H1 (cell line): ENCODE measurements around the gene PARP16.

ENCODE experiments used
- EGR1 ChIP-seq: IDR thresholded peaks from 2 replicates; pipeline ENCODE4 v1.6.1; 2011; ENCODE audit warnings: low read depth, low read length, borderline replicate concordance
- EP300 ChIP-seq, 2 experiments: IDR thresholded peaks; 1 replicate in 1 of 2; 2 replicates in 1 of 2; pipeline ENCODE4 v1.6.1; 2011 to 2012; ENCODE audit warnings: low read depth in 2 of 2, low read length in 2 of 2, mild to moderate bottlenecking in 2 of 2, borderline replicate concordance in 1 of 2, inconsistent platforms in 1 of 2, moderate library complexity in 1 of 2
- EZH2 ChIP-seq: fragments of 200-600 bp; sonication (generic); IDR thresholded peaks from 2 replicates; pipeline ENCODE4 v1.7.1; 2012; ENCODE audit warnings: low read depth, mild to moderate bottlenecking, moderate library complexity, low read length, inconsistent platforms; ENCODE audit not compliant: severe bottlenecking
- GTF2F1 ChIP-seq: IDR thresholded peaks from 2 replicates; pipeline ENCODE4 v1.6.1; 2012; ENCODE audit warnings: low read depth, low read length, improper control_type of control experiment, borderline replicate concordance
- JUN ChIP-seq: IDR thresholded peaks from 2 replicates; pipeline ENCODE4 v1.6.1; 2011; ENCODE audit warnings: low read depth, mild to moderate bottlenecking, improper control_type of control experiment, low read length
- JUND ChIP-seq: IDR thresholded peaks from 2 replicates; pipeline ENCODE4 v1.6.1; 2011; ENCODE audit warnings: mild to moderate bottlenecking, improper control_type of control experiment, low read length
- POLR2AphosphoS5 ChIP-seq: IDR thresholded peaks from 2 replicates; pipeline ENCODE4 v1.6.1; 2011; ENCODE audit warnings: low read depth, low read length
- SP2 ChIP-seq: IDR thresholded peaks from 2 replicates; pipeline ENCODE4 v1.6.1; 2012; ENCODE audit warnings: mild to moderate bottlenecking, low read length, inconsistent platforms
- YY1 ChIP-seq: IDR thresholded peaks from 2 replicates; pipeline ENCODE4 v1.6.1; 2011; ENCODE audit warnings: low read depth, mild to moderate bottlenecking, low read length
- TF ChIP-seq, protein P1 (sequence below): IDR thresholded peaks from 2 replicates; pipeline ENCODE4 v1.6.1; 2012; ENCODE audit warnings: low read length, inconsistent platforms
- TF ChIP-seq, protein P2 (sequence below), 3 experiments: IDR thresholded peaks; 1 replicate in 2 of 3; 2 replicates in 1 of 3; pipeline versions ENCODE4 v1.5.1 to v1.6.1; 2011; ENCODE audit warnings: low read length in 3 of 3, mild to moderate bottlenecking in 3 of 3, inconsistent platforms in 2 of 3, low read depth in 1 of 3, moderate library complexity in 1 of 3; ENCODE audit not compliant: insufficient read depth in 1 of 3; ENCODE audit errors: control extremely low read depth in 1 of 3
- TF ChIP-seq, protein P3 (sequence below): IDR thresholded peaks from 2 replicates; pipeline ENCODE4 v1.6.1; 2012; ENCODE audit warnings: inconsistent platforms
- TF ChIP-seq, protein P4 (sequence below): IDR thresholded peaks from 2 replicates; pipeline ENCODE4 v1.6.1; 2011; ENCODE audit warnings: low read length, improper control_type of control experiment

DNA sequence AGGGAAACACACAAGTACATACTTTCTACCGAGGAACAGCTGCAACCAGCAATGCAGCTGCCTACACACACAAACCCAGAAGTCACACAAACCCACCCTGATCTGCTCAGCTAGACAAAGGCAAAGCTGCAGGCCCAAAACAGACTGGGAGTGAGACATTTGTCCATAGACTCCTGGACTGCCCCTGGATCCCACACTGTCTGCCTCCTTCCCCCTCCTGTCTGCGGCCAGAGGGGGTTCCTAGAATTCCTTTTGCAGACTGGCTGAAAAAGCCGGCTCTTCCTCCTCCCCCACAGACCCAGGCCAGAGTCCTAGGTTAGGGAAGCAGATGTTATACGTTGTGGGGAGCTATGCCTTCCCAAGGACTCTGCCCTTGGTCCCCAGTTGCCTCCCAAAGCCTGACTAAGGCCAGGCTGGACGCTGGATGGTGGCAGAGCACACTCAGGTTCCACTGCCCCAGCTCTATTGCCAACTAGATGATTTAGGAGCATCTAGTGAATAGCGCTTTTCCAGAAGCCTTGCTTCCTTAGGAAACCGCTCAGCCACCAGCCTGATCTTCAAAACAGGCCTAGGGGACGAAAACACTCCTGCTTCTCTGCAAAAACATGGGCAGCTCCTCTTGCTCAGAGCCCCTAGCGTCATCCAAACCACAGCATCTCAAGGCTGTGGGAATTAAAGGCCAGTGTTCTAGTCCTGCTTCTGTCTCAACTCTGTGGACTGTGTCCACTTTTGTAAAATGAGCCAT lies 38.0 kb downstream of the PARP16 start:
- TF ChIP-seq EZH2 (no peak), POLR2AphosphoS5 (no peak), SP2 (no peak), JUND (no peak), JUN (no peak), EP300 (IDR thresholded peaks at IDR 0.05; ENCODE audit: borderline replicate concordance in 1 of 2, low read depth in 2 of 2, low read length in 2 of 2) (no peak), YY1 (no peak), EGR1 (no peak), GTF2F1 (no peak)
- TF ChIP-seq, protein P1, sequence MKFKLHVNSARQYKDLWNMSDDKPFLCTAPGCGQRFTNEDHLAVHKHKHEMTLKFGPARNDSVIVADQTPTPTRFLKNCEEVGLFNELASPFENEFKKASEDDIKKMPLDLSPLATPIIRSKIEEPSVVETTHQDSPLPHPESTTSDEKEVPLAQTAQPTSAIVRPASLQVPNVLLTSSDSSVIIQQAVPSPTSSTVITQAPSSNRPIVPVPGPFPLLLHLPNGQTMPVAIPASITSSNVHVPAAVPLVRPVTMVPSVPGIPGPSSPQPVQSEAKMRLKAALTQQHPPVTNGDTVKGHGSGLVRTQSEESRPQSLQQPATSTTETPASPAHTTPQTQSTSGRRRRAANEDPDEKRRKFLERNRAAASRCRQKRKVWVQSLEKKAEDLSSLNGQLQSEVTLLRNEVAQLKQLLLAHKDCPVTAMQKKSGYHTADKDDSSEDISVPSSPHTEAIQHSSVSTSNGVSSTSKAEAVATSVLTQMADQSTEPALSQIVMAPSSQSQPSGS = no peak
- TF ChIP-seq, protein P2, sequence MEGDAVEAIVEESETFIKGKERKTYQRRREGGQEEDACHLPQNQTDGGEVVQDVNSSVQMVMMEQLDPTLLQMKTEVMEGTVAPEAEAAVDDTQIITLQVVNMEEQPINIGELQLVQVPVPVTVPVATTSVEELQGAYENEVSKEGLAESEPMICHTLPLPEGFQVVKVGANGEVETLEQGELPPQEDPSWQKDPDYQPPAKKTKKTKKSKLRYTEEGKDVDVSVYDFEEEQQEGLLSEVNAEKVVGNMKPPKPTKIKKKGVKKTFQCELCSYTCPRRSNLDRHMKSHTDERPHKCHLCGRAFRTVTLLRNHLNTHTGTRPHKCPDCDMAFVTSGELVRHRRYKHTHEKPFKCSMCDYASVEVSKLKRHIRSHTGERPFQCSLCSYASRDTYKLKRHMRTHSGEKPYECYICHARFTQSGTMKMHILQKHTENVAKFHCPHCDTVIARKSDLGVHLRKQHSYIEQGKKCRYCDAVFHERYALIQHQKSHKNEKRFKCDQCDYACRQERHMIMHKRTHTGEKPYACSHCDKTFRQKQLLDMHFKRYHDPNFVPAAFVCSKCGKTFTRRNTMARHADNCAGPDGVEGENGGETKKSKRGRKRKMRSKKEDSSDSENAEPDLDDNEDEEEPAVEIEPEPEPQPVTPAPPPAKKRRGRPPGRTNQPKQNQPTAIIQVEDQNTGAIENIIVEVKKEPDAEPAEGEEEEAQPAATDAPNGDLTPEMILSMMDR (IDR thresholded peaks at IDR 0.05; ENCODE audit: control extremely low read depth in 1 of 3, insufficient read depth in 1 of 3, low read depth in 1 of 3, low read length in 3 of 3) = no peak
- TF ChIP-seq, protein P3, sequence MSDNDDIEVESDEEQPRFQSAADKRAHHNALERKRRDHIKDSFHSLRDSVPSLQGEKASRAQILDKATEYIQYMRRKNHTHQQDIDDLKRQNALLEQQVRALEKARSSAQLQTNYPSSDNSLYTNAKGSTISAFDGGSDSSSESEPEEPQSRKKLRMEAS = no peak
- TF ChIP-seq, protein P4, sequence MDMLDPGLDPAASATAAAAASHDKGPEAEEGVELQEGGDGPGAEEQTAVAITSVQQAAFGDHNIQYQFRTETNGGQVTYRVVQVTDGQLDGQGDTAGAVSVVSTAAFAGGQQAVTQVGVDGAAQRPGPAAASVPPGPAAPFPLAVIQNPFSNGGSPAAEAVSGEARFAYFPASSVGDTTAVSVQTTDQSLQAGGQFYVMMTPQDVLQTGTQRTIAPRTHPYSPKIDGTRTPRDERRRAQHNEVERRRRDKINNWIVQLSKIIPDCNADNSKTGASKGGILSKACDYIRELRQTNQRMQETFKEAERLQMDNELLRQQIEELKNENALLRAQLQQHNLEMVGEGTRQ = no peak
